C4-2B (cell line): ENCODE results near the gene GGT5.
A peak's percentile ranks its signal among the peaks of the same experiment; 100 is the strongest.
"Not testable (repeated sequence)": the region's sequence is repeated elsewhere in the genome, so short reads cannot be mapped to it uniquely, and the experiment has no call there.

Experiments used
- H3K27ac ChIP-seq: fragments of 450-650 bp; 2 replicates; pipeline ENCODE4 v1.5.1; 2017
- ZFX ChIP-seq: fragments of 450-650 bp; IDR thresholded peaks from 2 replicates; pipeline ENCODE4 v1.6.1; 2017
- TF ChIP-seq, protein P1 (sequence below): fragments of 450-650 bp; conservative IDR thresholded peaks from 2 replicates; pipeline ENCODE4 v1.5.1; 2017; ENCODE audit warnings: mild to moderate bottlenecking

Gene GGT5

DNA sequence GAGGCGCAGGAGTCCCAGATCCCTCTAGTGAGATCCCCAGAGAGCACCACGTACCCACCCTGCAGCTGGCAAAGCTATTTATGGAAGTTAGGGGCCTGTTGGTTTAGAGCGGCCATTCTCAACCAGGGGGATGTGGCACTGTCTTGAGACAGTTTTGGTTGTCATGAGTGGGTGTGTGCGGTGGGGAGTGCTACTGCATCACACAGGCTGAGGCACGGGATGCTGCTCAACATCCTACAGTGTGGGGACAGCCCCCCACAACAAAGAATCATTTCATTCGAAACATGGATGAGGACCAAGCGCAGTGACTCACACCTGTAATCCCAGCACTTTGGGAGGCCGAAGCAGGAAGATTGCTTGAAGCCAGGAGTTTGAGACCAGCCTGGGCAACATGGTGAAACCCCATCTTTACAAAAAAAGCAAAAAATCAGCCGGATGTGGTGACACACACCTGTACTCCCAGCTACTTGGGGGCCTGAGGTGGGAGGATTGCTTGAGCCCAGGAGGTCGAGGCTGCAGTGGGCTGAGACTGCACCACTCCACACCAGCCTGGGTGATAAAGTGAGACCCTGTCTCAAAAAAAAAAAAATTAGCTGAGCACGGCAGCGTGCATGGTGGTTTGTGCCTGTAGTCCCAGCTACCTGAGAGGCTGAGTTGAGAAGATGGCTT, 28.2 kb downstream of the GGT5 start:
- no peak overlapping the region for H3K27ac ChIP-seq
- TF ChIP-seq, protein P1, sequence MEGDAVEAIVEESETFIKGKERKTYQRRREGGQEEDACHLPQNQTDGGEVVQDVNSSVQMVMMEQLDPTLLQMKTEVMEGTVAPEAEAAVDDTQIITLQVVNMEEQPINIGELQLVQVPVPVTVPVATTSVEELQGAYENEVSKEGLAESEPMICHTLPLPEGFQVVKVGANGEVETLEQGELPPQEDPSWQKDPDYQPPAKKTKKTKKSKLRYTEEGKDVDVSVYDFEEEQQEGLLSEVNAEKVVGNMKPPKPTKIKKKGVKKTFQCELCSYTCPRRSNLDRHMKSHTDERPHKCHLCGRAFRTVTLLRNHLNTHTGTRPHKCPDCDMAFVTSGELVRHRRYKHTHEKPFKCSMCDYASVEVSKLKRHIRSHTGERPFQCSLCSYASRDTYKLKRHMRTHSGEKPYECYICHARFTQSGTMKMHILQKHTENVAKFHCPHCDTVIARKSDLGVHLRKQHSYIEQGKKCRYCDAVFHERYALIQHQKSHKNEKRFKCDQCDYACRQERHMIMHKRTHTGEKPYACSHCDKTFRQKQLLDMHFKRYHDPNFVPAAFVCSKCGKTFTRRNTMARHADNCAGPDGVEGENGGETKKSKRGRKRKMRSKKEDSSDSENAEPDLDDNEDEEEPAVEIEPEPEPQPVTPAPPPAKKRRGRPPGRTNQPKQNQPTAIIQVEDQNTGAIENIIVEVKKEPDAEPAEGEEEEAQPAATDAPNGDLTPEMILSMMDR: no peak
- no peak for TF ChIP-seq ZFX

DNA sequence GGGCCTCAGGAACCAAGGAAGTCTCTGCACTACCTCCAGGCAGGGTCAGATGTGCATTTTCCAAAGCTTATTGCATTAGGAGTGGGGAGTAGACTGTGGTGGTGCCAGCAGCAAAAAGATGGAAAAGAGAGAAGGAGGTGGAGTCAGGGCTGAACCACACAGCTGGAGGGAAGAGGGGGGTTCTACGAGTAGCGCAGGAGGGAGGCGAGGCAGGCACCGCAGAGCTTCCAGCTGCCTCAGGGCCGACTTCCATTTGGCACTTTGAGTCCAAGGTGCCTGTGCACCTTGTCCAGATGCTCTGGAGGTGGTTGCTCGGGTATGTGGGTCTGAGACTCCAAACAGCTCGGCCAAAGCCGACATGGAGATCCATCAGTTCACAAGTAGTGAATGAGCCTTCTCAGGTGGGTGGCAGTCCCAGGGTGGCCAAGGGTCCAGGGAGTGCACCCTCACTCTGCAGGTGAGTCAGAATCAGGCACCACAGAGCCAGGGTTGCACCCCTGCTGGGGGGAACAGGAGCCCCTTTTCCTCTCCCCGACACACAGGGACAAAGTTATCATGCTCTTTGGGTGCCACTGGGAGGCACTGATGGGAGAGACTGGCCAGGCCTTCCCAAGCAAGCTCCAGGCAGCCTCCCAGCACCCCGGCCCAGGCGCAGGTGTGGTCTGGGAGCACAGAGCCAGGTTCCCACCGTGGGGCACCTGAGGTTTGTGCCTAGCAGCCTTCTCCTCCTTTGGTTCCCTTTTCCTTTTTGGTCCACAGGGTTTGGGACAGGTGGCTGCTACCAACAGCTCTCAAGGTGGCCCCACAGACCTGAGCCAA, 30.2 kb downstream of the GGT5 start:
- TF ChIP-seq, protein P1: no peak
- H3K27ac ChIP-seq: no peak overlapping the region

DNA sequence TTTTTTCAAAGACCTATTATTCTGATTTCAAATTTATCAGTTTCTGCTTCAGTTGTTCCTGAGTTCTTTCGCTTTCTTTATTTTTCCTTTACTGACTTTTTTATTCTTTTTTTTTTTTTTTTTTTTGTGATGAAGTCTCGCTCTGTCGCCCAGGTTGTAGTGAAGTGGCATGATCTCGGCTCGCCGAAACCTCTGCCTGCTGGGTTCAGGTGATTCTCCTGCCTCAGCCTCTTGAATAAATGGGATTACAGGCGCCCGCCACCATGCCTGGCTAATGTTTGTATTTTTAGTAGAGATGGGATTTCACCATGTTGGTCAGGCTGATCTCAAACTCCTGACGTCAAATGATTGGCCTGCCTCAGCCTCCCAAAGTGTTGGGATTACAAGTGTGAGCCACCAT, 31.8 kb downstream of the GGT5 start:
- H3K27ac ChIP-seq: not testable (repeated sequence)

DNA sequence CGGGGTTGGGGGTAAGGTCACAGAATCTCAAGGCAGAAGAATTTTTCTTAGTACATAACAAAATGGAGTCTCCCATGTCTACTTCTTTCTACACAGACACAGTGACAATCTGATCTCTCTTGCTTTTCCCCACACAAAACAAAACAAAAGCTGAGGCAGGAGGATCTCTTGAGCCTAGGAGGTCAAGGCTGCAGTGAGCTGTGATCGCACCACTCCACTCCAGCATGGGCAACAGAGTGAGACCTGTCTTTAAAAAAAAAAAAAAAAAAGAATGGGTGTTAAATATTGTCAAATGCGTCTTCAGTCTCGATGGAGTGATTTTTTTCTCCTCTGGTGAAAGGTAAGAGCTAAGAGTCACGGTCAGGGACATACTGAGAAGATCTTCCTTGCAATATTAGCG, 33.2 kb downstream of the GGT5 start:
- not testable (repeated sequence) for H3K27ac ChIP-seq

DNA sequence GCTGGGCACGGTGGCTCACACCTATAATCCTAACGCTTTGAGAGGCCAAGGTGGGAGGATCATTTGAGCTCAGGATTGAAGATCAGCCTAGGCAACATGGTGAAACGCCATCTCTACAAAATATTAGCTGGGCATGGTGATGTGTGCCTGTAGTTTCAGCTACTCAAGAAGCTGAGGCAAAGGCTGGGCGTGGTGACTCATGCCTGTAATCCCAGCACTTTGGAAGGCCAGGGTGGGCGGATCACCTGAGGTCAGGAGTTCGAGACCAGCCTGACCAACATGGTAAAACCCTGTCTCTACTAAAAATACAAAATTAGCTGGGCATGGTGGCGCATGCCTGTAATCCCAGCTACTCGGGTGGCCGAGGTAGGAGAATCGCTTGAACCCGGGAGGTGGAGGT, 34.5 kb downstream of the GGT5 start:
- peak overlapping the region; percentile 100 for H3K27ac ChIP-seq

DNA sequence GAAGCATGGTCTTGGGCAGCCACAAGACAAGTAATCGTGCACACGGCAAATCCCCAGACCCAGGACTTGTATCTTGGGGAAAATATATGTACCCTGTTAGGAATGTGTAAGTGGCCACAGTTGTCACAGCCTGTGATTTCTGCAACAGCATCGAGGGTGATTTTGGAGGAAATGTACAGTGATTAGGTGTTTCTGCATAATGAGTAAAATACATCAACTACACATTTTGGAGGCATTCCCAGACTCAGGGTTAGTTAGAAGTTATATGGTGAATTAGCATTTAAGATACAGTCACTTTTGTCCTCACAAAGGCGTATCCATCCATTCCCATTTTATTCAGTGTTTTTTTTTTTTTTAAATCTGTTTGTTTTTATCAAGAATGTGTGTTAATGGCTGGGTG, 35.2 kb downstream of the GGT5 start:
- TF ChIP-seq ZFX: no peak
- TF ChIP-seq, protein P1: no peak
- H3K27ac ChIP-seq: peak overlapping the region; percentile 100

DNA sequence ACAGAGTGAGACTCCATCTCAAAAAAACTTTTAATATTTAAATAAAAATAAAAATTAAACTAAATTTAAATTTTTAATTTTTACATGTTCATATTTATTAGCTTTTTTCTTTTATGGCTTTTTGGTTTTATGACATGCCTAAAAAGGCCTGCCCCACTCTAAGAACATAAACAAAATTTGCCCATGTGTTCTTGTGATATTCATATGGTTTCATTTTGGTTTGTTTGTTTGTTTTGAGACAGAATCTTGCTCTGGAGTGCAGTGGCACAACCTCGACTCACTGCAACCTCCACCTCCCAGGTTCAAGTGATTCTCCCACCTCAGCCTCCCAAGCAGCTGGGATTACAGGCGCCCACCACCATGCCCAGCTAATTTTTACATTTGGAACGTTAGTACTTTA, 35.9 kb downstream of the GGT5 start:
- TF ChIP-seq ZFX: no peak
- TF ChIP-seq, protein P1: no peak
- H3K27ac ChIP-seq: peak overlapping the region; percentile 100

DNA sequence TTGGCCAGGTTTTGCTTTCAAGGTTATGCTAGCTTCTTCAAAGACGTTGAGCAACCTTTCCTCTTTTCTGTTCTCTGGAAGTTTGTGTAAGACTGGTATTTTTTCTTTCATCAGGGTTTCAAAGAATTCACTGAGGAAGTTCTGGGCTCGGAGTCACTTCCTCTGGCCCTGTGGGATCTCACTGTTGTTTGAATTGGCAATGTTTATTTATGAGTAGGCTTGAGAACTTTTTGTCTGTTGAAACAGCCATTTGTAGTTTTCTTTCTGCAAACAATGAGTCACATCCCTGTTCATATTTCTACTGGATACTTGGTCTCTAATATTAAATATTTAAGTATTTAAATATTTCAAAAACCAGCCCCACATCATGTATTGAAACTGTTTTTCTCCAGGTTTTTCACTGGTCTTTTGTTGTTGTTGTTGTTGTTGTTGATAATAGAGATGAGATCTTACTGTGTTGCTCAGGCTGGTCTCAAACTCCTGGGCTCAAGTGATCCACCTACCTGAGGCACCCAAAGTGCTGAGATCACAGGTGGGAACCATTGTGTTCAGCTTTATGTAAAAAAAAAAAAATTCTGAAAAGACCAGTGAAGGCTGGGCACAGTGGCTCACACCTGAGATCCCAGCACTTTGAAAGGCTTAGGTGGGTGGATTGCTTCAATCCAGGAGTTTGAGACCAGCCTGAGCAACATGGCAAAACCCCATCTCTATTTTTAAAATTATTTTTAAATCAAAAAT, 36.7 kb downstream of the GGT5 start:
- peak overlapping the region; percentile 100 for H3K27ac ChIP-seq
- TF ChIP-seq, protein P1: no peak
- no peak for TF ChIP-seq ZFX
